Spleen (tissue), 7 donors: Measurements from ENCODE around the gene FBN3.
"Not testable (repeated sequence)": the region's sequence is repeated elsewhere in the genome, so short reads cannot be mapped to it uniquely, and the experiment has no call there.

ENCODE experiments used
- POLR2A ChIP-seq, 3 donors: fragments of 450-650 bp; IDR thresholded peaks; one replicate each; pipeline ENCODE4 v1.5.1; 2017; ENCODE audit warnings: antibody characterized with exemption in 3 of 3, mild to moderate bottlenecking in 1 of 3
- POLR2AphosphoS5 ChIP-seq, 3 donors: sonication (generic); formaldehyde crosslinking; IDR thresholded peaks; one replicate each; pipeline ENCODE4 v1.5.1; 2017; ENCODE audit warnings: antibody characterized with exemption in 3 of 3
- TF ChIP-seq, protein P1 (sequence below), 11 experiments: fragments of 200-600 bp in 7 of 11; fragments of 450-650 bp in 4 of 11; sonication (generic) in 4 of 11; IDR thresholded peaks in 8 of 11; conservative IDR thresholded peaks in 3 of 11; 1 replicate in 7 of 11; 2 replicates in 4 of 11; pipeline versions ENCODE4 v1.4.0 to v1.8.0; 2016 to 2021; ENCODE audit warnings: antibody characterized with exemption in 11 of 11, inconsistent platforms in 4 of 11, mild to moderate bottlenecking in 1 of 11
- donor health status: DM: no; HTN: no; CAD: no; lungs with moderate emphysema.
- donor health status: DM: no; HTN: no; CAD: no.
- donor health status: DM: no; HTN: no; CAD: no.

GRCh38 chr19:8154014-8154413 is 4.6 kb upstream of the FBN3 start:
- TF ChIP-seq, protein P1, sequence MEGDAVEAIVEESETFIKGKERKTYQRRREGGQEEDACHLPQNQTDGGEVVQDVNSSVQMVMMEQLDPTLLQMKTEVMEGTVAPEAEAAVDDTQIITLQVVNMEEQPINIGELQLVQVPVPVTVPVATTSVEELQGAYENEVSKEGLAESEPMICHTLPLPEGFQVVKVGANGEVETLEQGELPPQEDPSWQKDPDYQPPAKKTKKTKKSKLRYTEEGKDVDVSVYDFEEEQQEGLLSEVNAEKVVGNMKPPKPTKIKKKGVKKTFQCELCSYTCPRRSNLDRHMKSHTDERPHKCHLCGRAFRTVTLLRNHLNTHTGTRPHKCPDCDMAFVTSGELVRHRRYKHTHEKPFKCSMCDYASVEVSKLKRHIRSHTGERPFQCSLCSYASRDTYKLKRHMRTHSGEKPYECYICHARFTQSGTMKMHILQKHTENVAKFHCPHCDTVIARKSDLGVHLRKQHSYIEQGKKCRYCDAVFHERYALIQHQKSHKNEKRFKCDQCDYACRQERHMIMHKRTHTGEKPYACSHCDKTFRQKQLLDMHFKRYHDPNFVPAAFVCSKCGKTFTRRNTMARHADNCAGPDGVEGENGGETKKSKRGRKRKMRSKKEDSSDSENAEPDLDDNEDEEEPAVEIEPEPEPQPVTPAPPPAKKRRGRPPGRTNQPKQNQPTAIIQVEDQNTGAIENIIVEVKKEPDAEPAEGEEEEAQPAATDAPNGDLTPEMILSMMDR (IDR thresholded peaks at IDR 0.05 in 8 of 11, conservative IDR thresholded peaks at IDR 0.05 in 3 of 11): peak in 3 of 11 experiments; percentile 14 to 38 (median 21)
- not testable (repeated sequence) for TF ChIP-seq POLR2AphosphoS5, POLR2A (IDR thresholded peaks at IDR 0.05)
